ENCODE results near the gene TAPBPL. TPM values are rescaled to one million over a fixed set of nuclear protein-coding genes. Genes with fewer than 3 reads are reported as not detected.

Gene TAPBPL
- total and polyA plus RNA-seq, 2 of the 13 experiments (the other 11 are each of a cell fraction or from before 2014, with no cell fraction given), result 10.0 to 14.5 TPM

- TF ChIP-seq MXD1 (CRISPR knock-in tag; IDR thresholded peaks at IDR 0.05), result peak; percentile 37; the same call in 1 of the 2 replicates
- TF ChIP-seq, protein P1, sequence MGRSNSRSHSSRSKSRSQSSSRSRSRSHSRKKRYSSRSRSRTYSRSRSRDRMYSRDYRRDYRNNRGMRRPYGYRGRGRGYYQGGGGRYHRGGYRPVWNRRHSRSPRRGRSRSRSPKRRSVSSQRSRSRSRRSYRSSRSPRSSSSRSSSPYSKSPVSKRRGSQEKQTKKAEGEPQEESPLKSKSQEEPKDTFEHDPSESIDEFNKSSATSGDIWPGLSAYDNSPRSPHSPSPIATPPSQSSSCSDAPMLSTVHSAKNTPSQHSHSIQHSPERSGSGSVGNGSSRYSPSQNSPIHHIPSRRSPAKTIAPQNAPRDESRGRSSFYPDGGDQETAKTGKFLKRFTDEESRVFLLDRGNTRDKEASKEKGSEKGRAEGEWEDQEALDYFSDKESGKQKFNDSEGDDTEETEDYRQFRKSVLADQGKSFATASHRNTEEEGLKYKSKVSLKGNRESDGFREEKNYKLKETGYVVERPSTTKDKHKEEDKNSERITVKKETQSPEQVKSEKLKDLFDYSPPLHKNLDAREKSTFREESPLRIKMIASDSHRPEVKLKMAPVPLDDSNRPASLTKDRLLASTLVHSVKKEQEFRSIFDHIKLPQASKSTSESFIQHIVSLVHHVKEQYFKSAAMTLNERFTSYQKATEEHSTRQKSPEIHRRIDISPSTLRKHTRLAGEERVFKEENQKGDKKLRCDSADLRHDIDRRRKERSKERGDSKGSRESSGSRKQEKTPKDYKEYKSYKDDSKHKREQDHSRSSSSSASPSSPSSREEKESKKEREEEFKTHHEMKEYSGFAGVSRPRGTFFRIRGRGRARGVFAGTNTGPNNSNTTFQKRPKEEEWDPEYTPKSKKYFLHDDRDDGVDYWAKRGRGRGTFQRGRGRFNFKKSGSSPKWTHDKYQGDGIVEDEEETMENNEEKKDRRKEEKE (IDR thresholded peaks at IDR 0.05), result no peak
- TF ChIP-seq KDM1A (CRISPR knock-in tag; IDR thresholded peaks at IDR 0.05), result no peak
- TF ChIP-seq TERF1 (CRISPR knock-in tag; IDR thresholded peaks at IDR 0.05), result no peak
- peak; percentile 51; the same call in 1 of the 2 replicates for TF ChIP-seq HIVEP1 (CRISPR knock-in tag; IDR thresholded peaks at IDR 0.05)
- peak; percentile 93 for TF ChIP-seq ARNTL (CRISPR knock-in tag; IDR thresholded peaks at IDR 0.05)
- TF ChIP-seq FOXC1 (CRISPR knock-in tag; IDR thresholded peaks at IDR 0.05; ENCODE audit: borderline replicate concordance), result peak; percentile 72; the same call in 1 of the 2 replicates
- TF ChIP-seq, protein P2, sequence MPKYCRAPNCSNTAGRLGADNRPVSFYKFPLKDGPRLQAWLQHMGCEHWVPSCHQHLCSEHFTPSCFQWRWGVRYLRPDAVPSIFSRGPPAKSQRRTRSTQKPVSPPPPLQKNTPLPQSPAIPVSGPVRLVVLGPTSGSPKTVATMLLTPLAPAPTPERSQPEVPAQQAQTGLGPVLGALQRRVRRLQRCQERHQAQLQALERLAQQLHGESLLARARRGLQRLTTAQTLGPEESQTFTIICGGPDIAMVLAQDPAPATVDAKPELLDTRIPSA (CRISPR knock-in tag; IDR thresholded peaks at IDR 0.05; ENCODE audit: borderline replicate concordance), result no peak
- no peak for TF ChIP-seq ATF1 (CRISPR knock-in tag; IDR thresholded peaks at IDR 0.05)
- 0 out of 2 replicates have a peak, but pooled peaks have one; percentile 19 for TF ChIP-seq FOXO1 (CRISPR knock-in tag; IDR thresholded peaks at IDR 0.05)
- TF ChIP-seq NFIC (IDR thresholded peaks at IDR 0.05; ENCODE audit: low read length), result no peak
- TF ChIP-seq HMGXB4 (CRISPR knock-in tag; IDR thresholded peaks at IDR 0.05; ENCODE audit: borderline replicate concordance in 1 of 2, low read depth in 1 of 2), result peak in 1 of 2 experiments; percentile 20; a peak in 2 of 4 replicates
- no peak for TF ChIP-seq TRIM22 (IDR thresholded peaks at IDR 0.05)
- TF ChIP-seq RARA (CRISPR knock-in tag; IDR thresholded peaks at IDR 0.05), result no peak; the same call in 1 of the 2 replicates
- TF ChIP-seq IRF2 (CRISPR knock-in tag; IDR thresholded peaks at IDR 0.05), result 0 out of 2 replicates have a peak, but pooled peaks have one; percentile 45
- no peak for TF ChIP-seq CBX2 (IDR thresholded peaks at IDR 0.05; ENCODE audit: low read depth, low read length)
- no peak for TF ChIP-seq CBX2 (CRISPR knock-in tag; IDR thresholded peaks at IDR 0.05; ENCODE audit: low read depth)
- TF ChIP-seq MYNN (CRISPR knock-in tag; IDR thresholded peaks at IDR 0.05; ENCODE audit: low read depth), result no peak
- TF ChIP-seq RBFOX2 (IDR thresholded peaks at IDR 0.05; ENCODE audit: low read depth, low read length), result no peak; the same call in 1 of the 2 replicates
- TF ChIP-seq, protein P3, sequence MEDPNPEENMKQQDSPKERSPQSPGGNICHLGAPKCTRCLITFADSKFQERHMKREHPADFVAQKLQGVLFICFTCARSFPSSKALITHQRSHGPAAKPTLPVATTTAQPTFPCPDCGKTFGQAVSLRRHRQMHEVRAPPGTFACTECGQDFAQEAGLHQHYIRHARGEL (CRISPR knock-in tag; IDR thresholded peaks at IDR 0.05), result no peak
These were observed at the start of gene TAPBPL (continued) for GRCh38 chr12:6451348-6452244.

Data from HepG2 (cell line).